Measurements from ENCODE around the gene WDTC1.
A peak's percentile ranks its signal among the peaks of the same experiment; 100 is the strongest.

WDTC1 gene

DNA sequence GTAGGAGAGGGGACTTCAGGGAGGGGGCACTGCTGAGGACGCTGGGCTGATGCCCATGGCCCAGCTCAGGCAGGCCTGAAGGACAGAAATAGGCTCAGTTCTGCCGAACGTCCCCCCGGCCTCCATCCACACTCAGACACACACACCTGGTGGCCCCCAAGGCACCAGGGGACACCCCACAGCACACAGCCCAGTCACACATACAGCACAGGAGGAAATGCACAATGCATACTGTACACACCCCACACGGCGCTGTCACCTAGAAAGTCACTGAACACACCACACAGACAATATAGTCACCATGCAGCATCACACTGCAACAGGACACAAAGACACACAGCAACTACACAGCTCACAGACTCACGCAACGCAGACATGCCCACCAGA is 108.0 kb downstream of the WDTC1 start:
- Histone ChIP-seq H3K4me1 (ENCODE audit: insufficient read depth, low read length) (no peaks in the 10 kb centered on the region), H3K9ac (ENCODE audit: low read length) (no peak overlapping the region), H3K4me3 (ENCODE audit: low read depth in 1 of 2, low read length in 2 of 2) (no peak overlapping the region), H3K36me3 (ENCODE audit: insufficient read depth, low read length) (peaks cover 6% of the 10 kb centered on the region), H3K9me3 (ENCODE audit: low read length) (no peaks in the 10 kb centered on the region), H3K27ac (ENCODE audit: low read depth, low read length) (no peak overlapping the region), H3K27me3 (ENCODE audit: control insufficient read depth in 1 of 2, insufficient read depth in 2 of 2, low read length in 2 of 2) (peaks cover 0 to 4% of the 10 kb centered on the region in 2 donors)

DNA sequence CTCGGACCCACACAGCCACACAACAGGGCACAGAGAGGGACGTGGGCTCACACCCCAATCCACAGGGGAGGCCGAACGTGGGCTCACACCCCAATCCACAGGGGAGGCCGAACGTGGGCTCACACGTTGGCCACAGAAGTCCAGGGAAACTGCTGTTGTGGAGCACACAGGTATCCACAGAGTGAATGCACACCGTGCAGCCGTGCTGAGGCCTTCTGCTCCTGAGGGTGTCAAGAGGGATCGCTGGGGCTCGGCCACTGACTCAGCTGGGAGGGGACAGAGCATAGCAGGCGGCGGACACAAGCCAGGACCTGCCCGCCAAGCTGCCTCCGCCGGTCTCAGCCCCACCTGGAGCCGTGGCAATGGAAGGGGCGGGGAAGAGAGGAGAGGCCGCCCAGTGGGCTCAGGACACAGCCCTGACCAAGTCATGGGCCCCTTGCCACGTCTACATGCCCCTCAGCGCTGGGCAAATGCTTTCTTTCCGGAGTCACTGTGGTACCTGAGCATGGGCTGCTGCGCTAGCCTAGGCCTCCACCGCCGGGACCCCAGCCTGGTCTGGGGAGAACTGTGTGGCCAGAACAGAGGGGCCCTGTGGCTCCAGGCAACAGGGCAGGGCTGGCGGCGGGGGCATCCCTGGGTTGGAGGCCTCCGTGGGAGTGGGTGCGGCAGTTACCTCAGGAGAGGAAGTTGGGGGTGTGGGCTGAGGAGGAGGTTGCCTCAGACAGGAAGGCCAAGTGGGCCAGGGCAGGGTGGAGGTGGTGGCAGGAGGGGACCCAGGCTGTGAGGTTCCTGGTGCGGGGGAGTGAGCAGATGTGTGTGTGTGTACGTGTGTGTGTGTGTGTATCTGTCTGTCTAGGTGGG is 108.6 kb downstream of the WDTC1 start:
- peaks cover 6% of the 10 kb centered on the region for H3K36me3 ChIP-seq (ENCODE audit: insufficient read depth, low read length)
- no peak overlapping the region for H3K9ac ChIP-seq (ENCODE audit: low read length)
- no peaks in the 10 kb centered on the region for H3K4me1 ChIP-seq (ENCODE audit: insufficient read depth, low read length)
- H3K27me3 ChIP-seq (ENCODE audit: control insufficient read depth in 1 of 2, insufficient read depth in 2 of 2, low read length in 2 of 2), result peaks cover 0 to 4% of the 10 kb centered on the region in 2 donors
- no peaks in the 10 kb centered on the region for H3K9me3 ChIP-seq (ENCODE audit: low read length)
- no peak overlapping the region for H3K27ac ChIP-seq (ENCODE audit: low read depth, low read length)
- H3K4me3 ChIP-seq (ENCODE audit: low read depth in 1 of 2, low read length in 2 of 2), result no peak overlapping the region

DNA sequence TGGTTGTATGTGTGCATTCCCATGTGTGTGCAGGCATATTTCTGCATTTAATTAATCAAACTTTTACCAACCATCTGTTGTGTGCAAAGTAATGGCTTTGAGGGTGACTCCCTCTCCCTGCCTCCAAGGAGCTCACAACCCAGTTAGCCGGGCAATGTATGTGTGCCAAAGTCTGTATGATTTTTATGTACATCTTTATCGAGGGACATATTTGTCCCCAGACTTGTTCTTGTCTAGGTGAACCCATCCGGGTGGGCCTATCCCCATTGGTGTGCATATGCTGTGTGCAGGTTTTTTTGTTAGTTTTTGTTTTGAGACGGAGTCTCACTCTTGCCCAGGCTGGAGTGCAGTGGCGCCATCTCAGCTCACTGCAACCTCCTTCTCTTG is 109.2 kb downstream of the WDTC1 start:
- Histone ChIP-seq H3K27ac (ENCODE audit: low read depth, low read length) (no peak overlapping the region), H3K36me3 (ENCODE audit: insufficient read depth, low read length) (peaks cover 3% of the 10 kb centered on the region), H3K4me3 (ENCODE audit: low read depth in 1 of 2, low read length in 2 of 2) (no peak overlapping the region), H3K9ac (ENCODE audit: low read length) (no peak overlapping the region), H3K27me3 (ENCODE audit: control insufficient read depth in 1 of 2, insufficient read depth in 2 of 2, low read length in 2 of 2) (peaks cover 0 to 4% of the 10 kb centered on the region in 2 donors), H3K9me3 (ENCODE audit: low read length) (no peaks in the 10 kb centered on the region), H3K4me1 (ENCODE audit: insufficient read depth, low read length) (no peaks in the 10 kb centered on the region)

DNA sequence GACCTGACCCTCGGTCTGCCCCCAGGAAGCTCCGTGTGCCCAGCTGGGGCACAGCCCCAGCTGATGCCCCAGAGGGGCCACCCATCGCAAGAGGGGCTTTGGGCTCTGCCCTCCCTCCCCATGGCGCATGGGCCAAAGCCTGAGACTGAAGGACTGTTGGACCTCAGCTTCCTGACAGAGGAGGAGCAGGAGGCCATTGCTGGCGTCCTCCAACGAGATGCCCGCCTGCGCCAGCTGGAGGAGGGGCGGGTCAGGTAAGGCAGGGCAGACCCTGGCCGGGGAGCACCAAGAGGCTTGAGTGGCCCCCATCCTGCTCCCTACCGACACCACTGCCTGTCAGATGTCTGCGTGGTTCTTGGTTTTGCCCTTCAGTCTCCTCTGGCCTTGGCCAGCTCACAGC is 110.8 kb downstream of the WDTC1 start:
- peaks cover 3 to 20% of the 10 kb centered on the region in 2 donors for H3K27me3 ChIP-seq (ENCODE audit: control insufficient read depth in 1 of 2, insufficient read depth in 2 of 2, low read length in 2 of 2)
- peaks cover 11% of the 10 kb centered on the region for H3K4me1 ChIP-seq (ENCODE audit: insufficient read depth, low read length)

DNA sequence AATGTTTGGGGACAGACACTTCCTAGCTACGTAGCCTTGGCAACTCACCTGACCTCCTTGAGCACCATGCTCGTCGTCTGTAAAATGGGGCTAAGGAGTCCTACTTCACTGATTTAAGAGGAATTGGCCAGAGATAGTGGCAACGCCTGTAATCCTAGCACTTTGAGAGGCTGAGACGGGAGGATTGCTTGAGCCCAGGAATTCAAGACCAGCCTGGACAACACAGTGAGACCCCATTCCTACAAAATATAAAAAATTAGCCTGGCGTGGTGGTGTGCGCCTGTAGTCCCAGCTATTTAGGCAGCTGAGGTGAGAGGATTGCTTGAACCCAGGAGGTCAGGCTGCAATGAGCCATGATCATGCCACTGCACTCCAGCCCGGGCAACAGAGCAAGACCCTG is 111.9 kb downstream of the WDTC1 start:
- Histone ChIP-seq H3K9ac (ENCODE audit: low read length) (no peak overlapping the region), H3K27me3 (ENCODE audit: control insufficient read depth in 1 of 2, insufficient read depth in 2 of 2, low read length in 2 of 2) (peaks cover 4 to 31% of the 10 kb centered on the region in 2 donors), H3K4me1 (ENCODE audit: insufficient read depth, low read length) (peaks cover 15% of the 10 kb centered on the region), H3K27ac (ENCODE audit: low read depth, low read length) (no peak overlapping the region), H3K4me3 (ENCODE audit: low read depth in 1 of 2, low read length in 2 of 2) (no peak overlapping the region), H3K36me3 (ENCODE audit: insufficient read depth, low read length) (no peaks in the 10 kb centered on the region), H3K9me3 (ENCODE audit: low read length) (no peaks in the 10 kb centered on the region)

More for the DNA sequence above, 110.8 kb downstream of the WDTC1 start:
- Histone ChIP-seq H3K36me3 (ENCODE audit: insufficient read depth, low read length) (no peaks in the 10 kb centered on the region), H3K9ac (ENCODE audit: low read length) (no peak overlapping the region), H3K4me3 (ENCODE audit: low read depth in 1 of 2, low read length in 2 of 2) (no peak overlapping the region), H3K27ac (ENCODE audit: low read depth, low read length) (no peak overlapping the region), H3K9me3 (ENCODE audit: low read length) (no peaks in the 10 kb centered on the region)

DNA sequence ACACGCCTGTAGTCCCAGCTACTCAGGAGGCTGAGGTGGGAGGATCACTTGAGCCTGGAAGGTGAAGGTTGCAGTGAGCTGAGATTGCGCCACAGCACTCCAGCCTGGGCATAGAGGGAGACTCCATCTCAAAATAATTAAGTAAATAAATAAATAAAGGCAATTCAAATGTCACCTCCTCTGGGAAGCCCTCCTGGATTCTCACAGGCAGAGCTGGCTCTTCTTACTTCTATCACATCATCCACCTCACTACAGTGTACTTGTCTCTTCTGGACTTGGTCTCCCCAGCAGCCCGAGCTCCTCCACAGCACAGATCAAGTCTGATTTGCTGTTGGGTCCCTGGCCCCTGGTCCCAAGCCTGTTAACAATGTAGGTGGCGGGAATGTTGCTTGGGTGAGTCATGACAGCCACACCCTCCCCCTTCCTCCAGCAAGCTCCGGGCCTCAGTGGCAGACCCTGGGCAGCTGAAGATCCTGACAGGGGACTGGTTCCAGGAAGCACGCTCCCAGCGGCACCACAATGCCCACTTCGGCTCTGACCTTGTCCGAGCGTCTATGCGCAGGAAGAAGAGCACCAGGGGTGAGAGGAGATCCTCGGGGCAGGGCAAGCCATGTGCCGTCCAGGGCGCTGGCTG is 112.7 kb downstream of the WDTC1 start:
- Histone ChIP-seq H3K27me3 (ENCODE audit: control insufficient read depth in 1 of 2, insufficient read depth in 2 of 2, low read length in 2 of 2) (peaks cover 4 to 32% of the 10 kb centered on the region in 2 donors), H3K9ac (ENCODE audit: low read length) (no peak overlapping the region), H3K9me3 (ENCODE audit: low read length) (no peaks in the 10 kb centered on the region), H3K36me3 (ENCODE audit: insufficient read depth, low read length) (no peaks in the 10 kb centered on the region), H3K4me3 (ENCODE audit: low read depth in 1 of 2, low read length in 2 of 2) (no peak overlapping the region), H3K4me1 (ENCODE audit: insufficient read depth, low read length) (peaks cover 15% of the 10 kb centered on the region), H3K27ac (ENCODE audit: low read depth, low read length) (no peak overlapping the region)

DNA sequence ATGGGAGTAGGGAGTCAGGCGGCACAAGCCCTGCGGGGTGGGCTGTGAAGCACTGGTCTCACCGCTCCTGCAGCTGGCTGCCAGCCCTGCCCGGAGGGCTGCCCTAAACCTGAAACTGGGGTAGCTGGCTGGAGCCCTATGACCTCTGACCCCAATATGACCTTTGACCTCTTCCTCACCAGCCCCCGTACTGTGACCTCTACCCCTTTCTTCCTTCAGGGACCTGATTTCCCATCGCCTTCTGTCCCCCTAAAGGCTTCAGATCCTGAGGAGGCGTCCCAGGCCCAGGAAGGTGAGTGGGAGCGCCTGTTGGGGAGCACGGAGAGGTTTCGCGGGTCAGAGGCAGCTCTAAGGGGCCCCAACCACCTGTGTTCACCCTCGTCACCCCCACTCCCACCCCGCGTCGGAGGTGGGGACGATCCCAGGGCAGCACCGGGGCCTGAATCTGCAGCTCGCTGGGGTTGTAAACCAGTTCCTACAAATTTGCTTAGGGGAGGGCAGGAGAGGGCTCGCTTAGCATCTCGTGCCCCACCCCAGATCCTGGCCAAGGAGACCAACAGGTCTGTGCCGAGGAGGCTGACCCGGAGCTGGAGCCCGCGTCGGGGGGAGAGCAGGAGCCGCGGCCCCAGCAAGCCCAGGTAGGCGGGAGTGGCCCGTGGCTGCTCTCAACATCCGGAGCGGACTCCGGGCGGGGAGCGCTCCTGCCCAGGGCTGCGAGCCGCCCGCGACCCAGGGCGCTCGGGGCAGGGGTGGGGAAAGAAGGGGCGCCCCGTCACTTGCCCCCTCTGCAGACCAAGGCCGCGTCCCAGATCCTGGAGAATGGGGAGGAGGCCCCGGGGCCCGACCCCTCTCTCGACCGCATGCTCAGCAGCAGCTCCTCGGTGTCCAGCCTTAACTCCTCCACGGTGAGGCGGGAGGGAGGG is 114.7 kb downstream of the WDTC1 start:
- H3K9ac ChIP-seq (ENCODE audit: low read length), result no peak overlapping the region
- no peaks in the 10 kb centered on the region for H3K36me3 ChIP-seq (ENCODE audit: insufficient read depth, low read length)
- H3K27ac ChIP-seq (ENCODE audit: low read depth, low read length), result no peak overlapping the region

DNA sequence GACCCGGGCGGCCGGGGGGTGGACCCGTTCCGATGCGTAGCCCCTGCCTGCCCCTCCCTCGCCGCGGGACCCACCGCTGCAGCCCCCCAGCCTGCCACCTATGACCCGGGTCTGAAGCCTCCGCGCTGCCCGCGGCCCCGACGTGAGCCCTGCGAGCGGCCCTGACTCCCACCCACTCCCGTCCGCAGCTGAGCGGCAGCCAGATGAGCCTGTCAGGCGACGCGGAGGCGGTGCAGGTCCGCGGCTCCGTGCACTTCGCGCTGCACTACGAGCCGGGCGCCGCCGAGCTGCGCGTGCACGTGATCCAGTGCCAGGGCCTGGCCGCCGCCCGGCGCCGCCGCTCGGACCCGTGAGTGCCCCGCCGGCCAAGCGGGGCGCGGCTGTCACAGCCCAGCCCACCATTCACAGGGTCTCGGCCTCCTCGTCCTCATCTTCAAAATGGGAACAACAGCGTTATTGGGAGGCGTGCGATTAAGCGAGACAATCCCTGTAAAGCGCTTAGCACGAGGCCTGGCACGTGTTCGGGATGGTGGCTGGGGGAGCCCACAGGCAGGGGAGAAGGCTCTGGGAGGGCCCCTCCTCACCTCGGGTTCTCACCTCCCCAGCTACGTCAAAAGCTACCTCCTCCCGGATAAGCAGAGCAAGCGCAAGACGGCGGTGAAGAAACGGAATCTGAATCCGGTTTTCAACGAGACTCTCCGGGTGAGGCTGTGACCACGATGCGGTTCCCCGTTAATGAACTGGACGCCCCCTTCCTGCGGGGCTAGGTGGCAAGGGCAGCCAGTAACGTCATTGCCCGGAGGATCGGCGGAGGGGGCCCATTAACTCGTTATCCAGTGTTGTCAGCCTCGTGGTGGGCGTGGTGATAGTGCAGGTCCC is 115.6 kb downstream of the WDTC1 start:
- Histone ChIP-seq H3K27ac (ENCODE audit: low read depth, low read length) (no peak overlapping the region), H3K27me3 (ENCODE audit: control insufficient read depth in 1 of 2, insufficient read depth in 2 of 2, low read length in 2 of 2) (peaks cover 4 to 32% of the 10 kb centered on the region in 2 donors)

More for the DNA sequence above, 114.7 kb downstream of the WDTC1 start:
- H3K4me3 ChIP-seq (ENCODE audit: low read depth in 1 of 2, low read length in 2 of 2), result peak overlapping the region; percentile 32 to 38
- H3K9me3 ChIP-seq (ENCODE audit: low read length), result no peaks in the 10 kb centered on the region
- H3K27me3 ChIP-seq (ENCODE audit: control insufficient read depth in 1 of 2, insufficient read depth in 2 of 2, low read length in 2 of 2), result peaks cover 4 to 32% of the 10 kb centered on the region in 2 donors
- H3K4me1 ChIP-seq (ENCODE audit: insufficient read depth, low read length), result peaks cover 15% of the 10 kb centered on the region

DNA sequence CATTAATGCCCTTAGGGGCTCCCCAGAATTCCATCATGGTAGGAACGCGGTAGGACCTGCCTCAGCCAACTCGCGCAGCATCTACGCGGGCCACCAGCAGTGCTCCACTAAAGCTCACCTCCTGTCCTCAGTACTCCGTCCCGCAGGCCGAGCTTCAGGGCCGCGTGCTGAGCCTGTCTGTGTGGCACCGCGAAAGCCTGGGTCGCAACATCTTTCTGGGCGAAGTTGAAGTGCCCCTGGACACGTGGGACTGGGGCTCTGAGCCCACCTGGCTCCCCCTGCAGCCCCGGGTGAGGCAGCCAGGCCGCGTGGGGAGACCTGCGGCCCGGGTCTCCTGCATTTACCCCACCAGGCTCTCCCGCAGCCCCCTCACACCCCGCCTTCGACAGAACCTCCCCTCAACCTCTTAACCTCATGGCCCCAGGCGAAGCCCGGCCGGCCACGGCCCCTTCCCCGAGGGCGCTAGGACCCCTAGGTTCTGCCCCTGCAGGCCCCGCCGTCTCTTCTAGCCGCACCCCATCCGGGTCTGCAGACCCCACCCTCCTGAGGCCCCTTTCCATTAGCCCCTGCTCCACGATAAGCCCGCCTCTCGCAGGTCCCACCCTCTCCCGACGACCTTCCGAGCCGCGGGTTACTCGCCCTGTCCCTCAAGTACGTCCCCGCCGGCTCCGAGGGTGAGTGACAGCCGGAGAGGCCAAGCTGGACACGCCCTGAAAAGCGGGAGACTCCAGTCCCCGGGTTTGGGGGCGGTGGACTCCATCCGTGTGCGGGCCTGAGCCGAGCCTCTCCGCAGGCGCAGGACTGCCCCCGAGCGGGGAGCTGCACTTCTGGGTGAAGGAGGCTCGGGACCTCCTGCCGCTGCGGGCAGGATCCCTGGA is 116.5 kb downstream of the WDTC1 start:
- Histone ChIP-seq H3K9ac (ENCODE audit: low read length) (no peak overlapping the region), H3K27me3 (ENCODE audit: control insufficient read depth in 1 of 2, insufficient read depth in 2 of 2, low read length in 2 of 2) (peaks cover 4 to 32% of the 10 kb centered on the region in 2 donors), H3K36me3 (ENCODE audit: insufficient read depth, low read length) (peaks cover 7% of the 10 kb centered on the region), H3K27ac (ENCODE audit: low read depth, low read length) (no peak overlapping the region), H3K9me3 (ENCODE audit: low read length) (no peaks in the 10 kb centered on the region), H3K4me1 (ENCODE audit: insufficient read depth, low read length) (peaks cover 15% of the 10 kb centered on the region), H3K4me3 (ENCODE audit: low read depth in 1 of 2, low read length in 2 of 2) (peak overlapping the region in 1 of 2 donors; percentile 38)

More for the DNA sequence above, 115.6 kb downstream of the WDTC1 start:
- no peaks in the 10 kb centered on the region for H3K36me3 ChIP-seq (ENCODE audit: insufficient read depth, low read length)
- no peak overlapping the region for H3K9ac ChIP-seq (ENCODE audit: low read length)
- H3K4me1 ChIP-seq (ENCODE audit: insufficient read depth, low read length), result peaks cover 15% of the 10 kb centered on the region
- H3K9me3 ChIP-seq (ENCODE audit: low read length), result no peaks in the 10 kb centered on the region
- peak overlapping the region; percentile 32 to 38 for H3K4me3 ChIP-seq (ENCODE audit: low read depth in 1 of 2, low read length in 2 of 2)

Measured in muscle layer of colon (tissue), 2 donors.